HG03575 (cell line): ENCODE data around the gene ATM.
"Not testable (repeated sequence)": the region's sequence is repeated elsewhere in the genome, so short reads cannot be mapped to it uniquely, and the experiment has no call there.

Experiments
- ATAC-seq: cut with Tn5 transposase; IDR thresholded peaks from one replicate; pipeline ENCODE4 v1.9.1; 2021; ENCODE audit not compliant: unreplicated experiment, insufficient number of reproducible peaks, low FRiP score; ENCODE audit errors: extremely low read depth

ATM gene

DNA sequence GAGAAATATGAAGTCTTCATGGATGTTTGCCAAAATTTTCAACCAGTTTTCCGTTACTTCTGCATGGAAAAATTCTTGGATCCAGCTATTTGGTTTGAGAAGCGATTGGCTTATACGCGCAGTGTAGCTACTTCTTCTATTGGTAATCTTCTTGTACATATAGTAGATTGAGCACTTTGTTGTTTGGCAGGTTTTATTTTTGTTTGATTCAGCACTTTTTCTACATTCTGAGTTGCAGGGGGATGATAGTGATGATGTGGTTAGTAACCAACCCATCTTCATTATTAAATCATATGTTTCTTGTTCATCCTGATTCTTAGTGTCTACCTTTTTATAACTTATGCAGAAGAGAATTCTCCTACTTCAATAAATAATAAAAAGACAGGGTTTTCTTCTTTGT lies 122.9 kb downstream of the ATM start:
- ATAC-seq = no peak

DNA sequence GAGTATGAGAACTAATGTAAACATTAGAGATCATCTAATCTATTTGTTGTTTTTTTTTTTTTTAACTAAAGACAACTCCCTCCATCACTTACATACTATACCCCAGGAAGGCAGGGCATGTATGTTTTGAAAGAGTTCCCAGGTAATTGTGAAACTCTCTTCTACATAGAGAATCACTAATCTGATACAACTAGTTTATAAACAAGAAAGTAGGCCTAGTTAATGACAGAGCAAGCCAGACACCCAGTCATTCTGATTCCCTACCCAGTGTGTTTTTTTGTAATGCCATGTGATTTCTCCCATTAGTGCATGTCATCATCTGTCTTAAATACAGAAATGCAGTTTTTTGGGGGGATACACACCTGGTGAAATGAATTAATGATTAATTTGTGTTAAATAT lies 123.6 kb downstream of the ATM start:
- no peak for ATAC-seq

DNA sequence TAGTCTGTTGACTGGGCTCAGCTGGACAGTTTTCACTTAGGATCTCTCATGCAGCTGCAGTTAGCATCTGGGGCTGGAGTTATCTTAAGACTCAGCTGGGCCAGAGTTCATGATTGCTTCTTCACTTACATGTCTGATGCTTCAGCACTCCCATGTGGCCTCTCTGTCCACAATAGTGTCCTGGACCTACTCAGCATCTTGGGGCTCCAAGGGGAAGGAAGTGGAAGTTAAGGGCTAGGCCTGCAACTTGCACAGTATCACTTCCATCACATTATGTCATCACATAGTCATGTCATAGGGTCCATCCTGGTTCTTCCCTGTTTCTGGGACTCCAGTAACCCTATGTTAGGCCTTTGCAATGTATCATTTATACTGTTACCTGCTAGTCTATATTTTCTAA lies 128.6 kb downstream of the ATM start:
- ATAC-seq = no peak

DNA sequence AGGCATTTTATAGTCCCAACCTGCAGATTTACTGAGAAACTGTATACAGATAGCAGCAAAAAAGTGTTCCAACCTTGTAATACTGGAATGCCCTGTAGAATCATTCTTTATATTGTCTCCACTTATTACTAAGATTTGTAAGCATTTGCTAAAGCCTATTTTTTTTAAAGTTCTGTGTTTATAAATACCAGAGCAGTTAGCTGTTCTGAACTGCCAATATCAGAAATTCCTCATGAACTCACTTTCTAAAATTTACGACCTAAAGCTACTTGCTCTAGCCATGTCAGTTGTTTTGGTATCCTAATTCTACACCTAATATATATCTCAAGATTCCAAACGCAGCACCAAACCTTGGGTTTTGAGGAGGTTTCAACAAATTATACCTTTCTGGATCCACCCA lies 141.3 kb downstream of the ATM start:
- no peak for ATAC-seq

DNA sequence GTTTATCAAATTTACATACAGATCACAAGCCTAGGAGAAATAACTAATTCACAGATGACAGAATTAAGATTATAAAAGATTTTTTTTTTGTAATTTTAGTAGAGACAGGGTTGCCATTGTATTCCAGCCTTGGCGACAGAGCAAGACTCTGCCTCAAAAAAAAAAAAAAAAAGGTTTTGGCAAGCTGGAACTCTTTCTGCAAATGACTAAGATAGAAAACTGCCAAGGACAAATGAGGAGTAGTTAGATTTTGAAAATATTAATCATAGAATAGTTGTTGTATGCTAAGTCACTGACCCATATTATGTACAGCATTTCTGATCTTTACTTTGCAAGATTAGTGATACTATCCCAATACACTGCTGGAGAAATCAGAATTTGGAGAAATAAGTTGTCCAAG lies 145.3 kb downstream of the ATM start:
- no peak for ATAC-seq

GRCh38 chr11:108369064-108369463 lies 146.2 kb downstream of the ATM start:
- no peak for ATAC-seq

GRCh38 chr11:108370315-108370714 lies 147.4 kb downstream of the ATM start:
- ATAC-seq = no peak

GRCh38 chr11:108370990-108371389 lies 148.1 kb downstream of the ATM start:
- ATAC-seq = no peak

DNA sequence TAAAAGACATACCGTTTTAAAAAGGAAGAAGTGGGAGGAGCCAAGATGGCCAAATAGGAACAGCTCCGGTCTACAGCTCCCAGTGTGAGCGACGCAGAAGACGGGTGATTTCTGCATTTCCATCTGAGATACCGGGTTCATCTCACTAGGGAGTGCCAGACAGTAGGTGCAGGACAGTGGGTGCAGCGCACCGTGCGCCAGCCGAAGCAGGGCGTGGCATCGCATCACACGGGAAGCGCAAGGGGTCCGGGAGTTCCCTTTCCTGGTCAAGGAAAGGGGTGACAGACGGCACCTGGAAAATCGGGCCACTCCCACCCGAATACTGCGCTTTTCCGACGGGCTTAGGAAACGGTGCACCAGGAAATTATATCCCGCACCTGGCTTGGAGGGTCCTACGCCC lies 150.6 kb downstream of the ATM start:
- not testable (repeated sequence) for ATAC-seq

- no peak for ATAC-seq
These were observed 165.7 kb downstream of the ATM start for GRCh38 chr11:108388576-108388975.

GRCh38 chr11:108392353-108392752 lies 169.5 kb downstream of the ATM start:
- ATAC-seq = no peak

DNA sequence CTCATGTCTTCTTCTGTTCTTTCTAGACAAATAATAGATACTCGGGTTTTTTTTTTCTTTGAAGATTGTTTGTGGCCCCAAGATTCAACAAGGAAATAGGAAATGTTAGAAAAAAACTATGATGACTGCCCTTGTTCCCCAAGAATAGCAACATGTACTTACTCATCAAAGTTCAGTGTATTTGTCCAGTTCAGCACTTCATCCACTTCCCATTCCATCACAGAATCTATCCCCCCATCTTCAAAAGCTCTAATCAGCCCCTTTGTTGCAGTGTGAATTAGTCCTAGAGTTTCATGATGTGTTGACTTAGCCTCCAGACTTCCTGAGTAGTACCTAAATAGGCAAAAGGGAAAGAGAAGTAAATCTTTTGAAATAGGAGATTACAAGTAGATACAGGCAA lies 170.2 kb downstream of the ATM start:
- no peak for ATAC-seq

GRCh38 chr11:108394744-108395284 lies 171.9 kb downstream of the ATM start:
- no peak for ATAC-seq

- ATAC-seq = not testable (repeated sequence)
These were observed 173.8 kb downstream of the ATM start for GRCh38 chr11:108396672-108397071.

DNA sequence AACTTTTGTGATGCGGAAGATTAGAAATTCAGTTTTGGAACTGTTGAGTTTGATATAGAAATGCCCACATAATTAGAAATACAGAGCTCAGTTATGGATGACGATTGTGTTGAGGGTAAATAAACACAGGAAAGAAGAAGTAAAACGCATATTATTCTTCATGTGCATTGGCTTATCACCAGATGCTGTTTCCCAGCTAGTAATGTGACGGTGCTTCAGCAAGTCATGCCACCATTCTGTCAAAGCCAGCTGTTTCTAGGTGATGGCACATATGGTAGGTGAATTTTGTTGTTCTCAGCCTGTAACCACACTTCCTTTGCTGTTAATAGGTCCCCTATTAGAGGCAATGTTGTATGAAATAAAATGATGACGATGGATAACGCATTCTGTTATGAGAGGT lies 175.6 kb downstream of the ATM start:
- no peak for ATAC-seq

DNA sequence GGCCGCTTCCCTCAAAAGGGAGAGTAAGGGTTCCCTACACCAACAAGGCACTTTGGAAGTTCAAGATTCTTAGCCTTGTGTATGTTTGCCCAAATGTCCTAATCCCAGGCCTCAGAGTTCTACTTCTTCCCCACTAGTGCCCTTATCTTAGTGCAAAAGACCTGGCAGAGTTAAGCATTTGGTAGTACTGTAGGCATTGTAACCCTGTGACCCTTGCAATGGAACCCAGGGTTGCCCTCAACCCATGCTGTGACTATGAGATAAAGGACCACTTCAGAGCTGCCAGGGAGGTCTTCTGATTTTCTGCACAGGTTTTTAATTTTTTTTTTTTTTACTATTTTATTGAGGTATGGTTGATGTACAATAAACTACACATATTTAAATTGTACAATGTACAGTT lies 179.4 kb downstream of the ATM start:
- no peak for ATAC-seq

DNA sequence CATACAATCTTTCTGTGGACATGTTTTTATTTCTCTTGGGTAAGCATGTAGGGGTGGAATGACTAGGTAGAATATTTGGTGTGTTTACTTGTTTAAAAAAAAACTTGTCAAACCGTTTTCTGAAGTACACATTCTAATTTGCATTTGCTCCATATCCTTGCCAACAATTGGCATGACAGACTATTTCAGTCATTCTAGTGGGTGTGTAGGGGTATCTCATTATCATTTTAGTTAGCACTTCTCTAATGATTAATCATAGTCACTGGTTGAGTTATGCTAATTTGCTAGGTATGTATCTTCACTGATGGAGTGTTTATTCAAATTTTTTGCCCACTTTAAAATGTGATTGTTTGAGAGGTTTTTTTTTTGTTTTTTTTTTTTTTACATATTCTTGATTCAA lies 180.2 kb downstream of the ATM start:
- no peak for ATAC-seq

GRCh38 chr11:108405706-108406105 lies 182.8 kb downstream of the ATM start:
- no peak for ATAC-seq

- ATAC-seq = no peak
These were observed 192.1 kb downstream of the ATM start for GRCh38 chr11:108414958-108415357.

- not testable (repeated sequence) for ATAC-seq
These were observed 194.7 kb downstream of the ATM start for GRCh38 chr11:108417551-108417950.
